Vagina (tissue), 2 donors: ENCODE data around the gene ZNF880.

Experiments used
- CTCF ChIP-seq, 3 experiments: fragments of 450-650 bp in 2 of 3; fragments of 200-600 bp in 1 of 3; sonication (generic) in 1 of 3; IDR thresholded peaks; one replicate each; pipeline ENCODE4 v1.5.1; 2017 to 2019; ENCODE audit warnings: antibody characterized with exemption in 3 of 3, mild to moderate bottlenecking in 2 of 3, moderate library complexity in 2 of 3
- POLR2A ChIP-seq, 2 donors: fragments of 450-650 bp; IDR thresholded peaks; one replicate each; pipeline ENCODE4 v1.6.1; 2017; ENCODE audit warnings: antibody characterized with exemption in 2 of 2, mild to moderate bottlenecking in 2 of 2, moderate library complexity in 2 of 2

DNA sequence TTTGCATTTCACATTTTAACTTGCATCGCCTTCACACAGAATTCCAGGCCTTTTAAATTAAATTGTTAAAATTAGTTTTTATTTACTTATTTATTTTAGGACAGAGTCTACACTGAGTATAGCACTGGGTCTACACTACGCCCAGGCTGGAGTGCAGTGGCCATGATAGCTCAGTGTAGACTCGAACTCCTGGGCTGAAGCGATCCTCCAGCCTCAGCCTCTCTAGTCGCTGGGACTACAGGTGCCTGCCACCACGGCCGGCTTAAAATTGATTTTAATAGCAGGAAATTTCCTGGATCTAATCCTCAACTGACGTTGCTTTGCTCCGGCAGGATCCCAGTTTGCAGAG lies 34.0 kb upstream of the ZNF880 start:
- TF ChIP-seq CTCF (IDR thresholded peaks at IDR 0.05) (no peak), POLR2A (IDR thresholded peaks at IDR 0.05) (no peak)
